ENCODE results near the gene BAIAP2L2.
"Not testable (repeated sequence)": the region's sequence is repeated elsewhere in the genome, so short reads cannot be mapped to it uniquely, and the experiment has no call there.

Gene BAIAP2L2

DNA sequence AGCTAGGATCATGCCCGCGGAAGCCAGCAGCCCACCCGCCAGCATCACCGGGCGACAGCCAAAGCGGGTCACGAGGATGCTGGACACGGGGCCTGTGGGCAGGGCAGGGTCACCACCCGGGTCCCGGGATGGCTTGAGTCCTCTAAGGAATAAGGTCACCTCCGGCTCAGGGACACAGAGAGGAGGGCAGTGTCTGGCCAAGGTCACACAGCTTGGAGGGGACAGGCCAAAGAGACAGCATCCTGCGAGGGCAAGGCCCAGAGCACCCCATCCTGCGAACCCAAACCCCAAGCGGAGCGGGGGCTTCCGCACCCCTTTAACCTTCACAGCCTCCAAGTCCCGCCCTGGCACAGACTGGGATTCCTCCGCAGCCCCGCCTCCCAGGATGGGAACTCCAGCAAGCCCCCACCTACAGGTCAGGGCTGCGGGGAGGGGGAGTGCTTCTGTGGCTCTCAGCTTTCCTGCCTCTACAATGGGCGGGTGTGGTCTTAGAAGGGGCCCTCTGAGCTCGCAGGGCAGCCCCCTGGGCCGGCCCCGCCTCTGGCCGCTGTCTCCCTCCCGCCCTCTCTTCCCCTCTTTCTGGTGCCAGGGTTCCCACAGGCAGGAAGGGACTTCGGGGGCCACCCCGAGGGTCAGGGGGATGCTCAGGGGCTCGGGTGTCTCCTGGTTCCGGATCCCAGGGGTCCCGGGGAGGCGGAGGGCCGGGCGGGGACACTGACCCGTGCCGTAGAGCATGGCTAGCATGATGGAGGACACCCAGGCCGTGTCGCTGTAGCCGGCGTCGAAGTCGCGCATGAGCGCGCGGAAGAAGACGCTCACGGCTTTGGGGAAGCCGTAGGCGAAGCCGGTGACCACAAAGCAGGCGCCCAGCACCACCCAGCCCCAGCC lies 28.3 kb downstream of the BAIAP2L2 start:
- no peak for DNase-seq

DNA sequence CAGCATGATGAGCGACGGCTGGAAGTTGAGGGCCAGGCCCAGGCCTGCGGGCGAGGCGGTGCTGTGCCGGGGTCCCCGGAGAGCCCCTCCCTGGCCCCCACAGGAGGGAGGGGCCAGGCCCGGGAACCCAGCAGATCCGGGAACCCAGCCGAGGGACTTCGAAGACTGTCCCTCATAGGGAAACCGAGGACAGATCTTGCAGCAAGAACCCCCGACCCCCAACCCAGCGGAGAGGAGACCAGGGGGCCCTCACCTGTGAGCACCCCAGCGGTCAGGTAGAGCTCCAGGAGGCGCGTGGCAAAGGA lies 28.9 kb downstream of the BAIAP2L2 start:
- no peak for DNase-seq

DNA sequence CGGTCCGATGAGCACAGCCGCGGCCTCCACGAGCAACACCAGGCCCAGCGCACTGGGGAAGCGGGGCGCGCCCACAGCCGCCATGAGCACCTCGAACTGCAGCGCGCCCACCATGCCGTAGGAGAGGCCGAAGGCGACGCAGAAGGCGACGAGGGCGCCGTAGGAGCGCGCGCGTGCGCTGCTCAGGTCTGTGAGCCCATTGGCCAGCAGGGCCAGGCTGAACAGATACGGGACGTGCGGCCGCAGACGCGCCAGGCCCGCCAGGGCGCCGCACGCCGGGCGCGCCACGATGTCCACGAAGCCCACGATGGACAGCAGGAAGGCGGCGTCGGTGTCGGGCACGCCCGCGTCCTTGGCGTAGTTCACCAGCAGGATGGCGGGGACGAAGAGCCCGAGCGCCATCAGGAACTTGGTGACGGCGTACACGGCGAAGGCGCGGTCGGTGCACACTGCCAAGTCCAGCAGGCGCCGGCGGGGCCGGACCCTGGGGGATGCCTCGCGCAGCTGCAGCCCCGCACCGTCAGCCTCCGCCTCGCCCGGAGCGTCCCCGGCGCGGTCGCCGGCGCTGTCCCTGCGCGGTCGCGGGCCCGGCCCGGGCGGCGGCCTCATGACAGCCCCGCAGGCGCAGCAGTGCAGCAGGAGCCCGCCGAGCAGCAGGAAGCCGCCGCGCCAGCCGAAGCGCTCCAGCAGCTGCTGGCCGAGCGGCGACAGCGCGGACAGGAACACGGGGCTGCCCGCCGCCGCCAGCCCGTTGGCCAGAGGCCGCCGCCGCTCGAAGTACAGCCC lies 29.4 kb downstream of the BAIAP2L2 start:
- DNase-seq, result peak in 16 of 56 donors; percentile 33 to 63 (median 45)

DNA sequence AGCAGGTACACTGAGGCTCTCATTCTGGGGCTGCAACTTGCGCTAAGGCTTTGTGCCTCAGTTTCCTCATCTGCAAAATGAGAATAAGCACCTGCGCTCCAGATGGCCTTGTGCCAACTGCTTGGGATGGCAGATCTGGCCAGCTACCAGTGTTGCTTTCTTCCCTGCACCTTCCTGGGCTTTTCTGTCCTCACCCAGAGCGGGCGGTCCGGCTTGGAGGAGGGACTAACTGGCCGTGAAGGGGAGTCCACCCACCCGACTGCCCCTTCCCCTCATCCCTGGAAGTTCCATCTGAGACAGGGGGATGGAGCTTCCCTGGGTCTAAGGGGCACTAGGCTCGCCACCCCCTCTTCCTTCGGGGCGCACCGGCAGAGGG lies 30.0 kb downstream of the BAIAP2L2 start:
- no peak for DNase-seq

DNA sequence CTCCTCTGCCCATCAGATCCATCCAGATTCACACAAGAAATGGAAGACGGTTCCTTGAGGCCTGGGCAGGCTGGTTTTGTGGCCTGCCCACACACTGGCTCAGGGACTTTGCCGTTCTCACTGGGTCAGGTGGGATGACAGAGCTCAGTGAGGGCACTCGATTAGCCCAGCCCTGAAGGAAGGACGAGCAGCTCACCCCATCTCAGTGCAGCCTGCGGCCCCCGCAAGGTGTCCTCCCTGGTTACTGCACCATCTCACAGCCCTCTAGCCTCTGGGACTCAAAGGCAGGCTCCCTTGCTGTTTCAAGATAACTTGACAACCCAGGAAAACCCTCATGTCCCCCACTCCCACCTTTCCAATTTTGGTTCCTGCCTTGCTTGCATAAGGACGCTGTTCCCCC lies 30.7 kb downstream of the BAIAP2L2 start:
- no peak for DNase-seq

DNA sequence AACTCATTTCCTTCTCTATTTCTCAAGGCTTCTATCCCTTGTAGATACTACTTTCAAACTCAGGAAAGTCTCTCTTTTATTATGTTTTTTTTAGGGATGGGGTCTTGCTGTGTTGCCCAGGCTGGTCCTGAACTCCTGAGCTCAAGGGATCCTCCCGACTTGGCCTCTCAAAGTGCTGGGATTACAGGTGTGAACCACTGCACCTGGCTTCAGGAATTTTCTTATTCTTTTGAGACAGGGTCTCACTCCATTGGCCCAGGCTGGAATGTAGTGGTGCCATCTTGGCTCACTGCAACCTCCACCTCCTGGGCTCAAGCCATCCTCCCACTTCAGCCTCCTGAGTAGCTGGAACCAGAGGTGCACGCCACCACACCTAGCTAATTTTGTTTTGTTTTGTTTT lies 31.3 kb downstream of the BAIAP2L2 start:
- DNase-seq, result not testable (repeated sequence)

DNA sequence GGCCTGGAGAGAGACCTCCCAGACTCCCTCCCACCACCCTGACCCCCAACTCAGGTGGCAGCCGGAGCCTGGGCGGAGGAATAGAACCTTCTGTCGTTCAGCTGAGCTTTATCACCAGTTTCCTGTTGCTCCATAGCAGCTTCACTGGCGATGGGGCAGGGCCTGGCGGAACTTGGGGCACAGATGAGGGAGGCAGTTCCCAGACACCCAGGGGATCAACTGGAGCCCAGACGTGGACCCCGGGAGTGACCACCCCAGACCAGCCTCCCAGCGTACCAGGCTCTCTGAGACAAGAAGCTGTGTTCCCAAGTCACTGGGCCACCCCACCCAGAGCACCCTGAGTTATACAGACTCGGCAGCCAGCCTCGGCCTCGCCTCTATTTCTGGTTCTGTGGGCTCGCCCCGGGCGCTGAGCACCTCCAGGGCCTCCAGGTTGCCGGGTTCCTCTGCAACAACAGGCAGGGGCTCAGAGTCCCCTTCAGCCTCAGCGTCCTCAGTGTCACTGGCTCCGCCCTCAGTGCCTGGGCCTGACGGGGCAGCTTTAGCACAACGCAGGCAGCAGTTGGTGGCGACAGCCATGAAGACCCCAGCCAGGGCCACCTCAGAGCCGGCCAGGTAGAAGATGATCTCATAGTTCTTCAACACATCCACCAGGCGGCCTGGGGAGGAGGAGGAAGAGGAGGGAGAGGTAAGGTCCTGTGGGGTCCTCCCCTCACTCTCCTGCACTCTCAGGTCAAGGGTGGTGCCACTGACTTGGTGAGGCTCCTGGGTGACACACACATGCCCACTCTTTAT lies 32.2 kb downstream of the BAIAP2L2 start:
- DNase-seq, result no peak

DNA sequence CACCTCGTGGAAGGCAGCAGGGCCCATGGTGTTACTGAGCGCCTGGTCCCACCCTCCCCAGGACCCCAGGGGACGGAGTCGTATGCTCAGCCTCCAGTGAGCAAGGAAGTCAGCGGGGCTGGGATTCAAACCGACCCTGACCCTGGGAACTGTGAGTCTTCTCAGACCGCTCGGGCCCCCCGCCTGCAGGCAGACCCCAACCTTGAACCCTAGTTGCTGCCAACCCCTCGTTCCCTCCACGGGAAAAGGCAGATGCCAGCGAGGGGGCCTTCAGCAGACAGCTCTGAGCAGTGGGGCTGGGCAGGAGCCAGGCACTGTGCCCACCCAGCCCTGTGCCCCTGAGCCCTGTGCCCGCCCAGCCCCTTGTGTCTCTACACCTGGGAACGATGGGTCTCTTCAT lies 32.9 kb downstream of the BAIAP2L2 start:
- no peak for DNase-seq

DNA sequence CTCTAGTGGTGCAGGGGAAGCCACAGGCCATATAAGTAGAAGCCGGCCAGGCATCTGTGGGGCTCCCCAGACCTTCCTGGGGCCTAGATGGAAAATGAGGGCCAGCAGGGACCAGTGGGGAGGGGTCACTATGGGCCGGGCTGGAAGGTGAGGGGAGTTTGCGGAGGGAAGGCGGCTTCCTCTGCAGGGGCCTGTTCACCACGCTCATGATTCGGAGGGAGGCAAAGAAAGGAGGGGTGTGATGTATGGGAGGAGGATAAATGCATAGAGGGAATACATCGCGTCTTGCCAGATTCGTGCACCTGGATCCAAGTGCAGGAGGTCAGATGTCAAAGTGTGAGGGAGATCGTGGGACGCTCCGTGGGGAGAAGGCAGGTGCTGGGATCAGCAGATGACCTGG lies 33.4 kb downstream of the BAIAP2L2 start:
- no peak for DNase-seq

DNA sequence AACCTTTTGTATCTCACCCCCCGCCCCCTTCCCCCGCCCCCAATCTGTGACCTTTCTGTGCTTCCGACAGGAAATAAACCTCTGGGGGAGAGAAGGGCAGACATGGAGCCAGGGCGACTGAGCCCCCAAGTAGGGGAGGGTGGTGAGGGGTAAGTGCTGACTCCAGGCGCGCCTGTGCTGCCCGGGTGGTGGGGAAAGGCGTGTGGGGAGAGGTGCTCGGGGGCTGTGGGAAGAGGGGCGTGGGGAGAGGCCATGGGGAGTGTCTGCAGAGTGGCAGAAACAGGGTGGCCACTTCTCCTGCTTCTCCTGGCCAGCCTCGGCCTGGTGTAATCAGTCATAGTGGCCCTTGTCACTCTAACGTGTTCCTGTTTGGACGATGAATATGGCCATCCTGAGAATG lies 34.5 kb downstream of the BAIAP2L2 start:
- DNase-seq, result no peak

DNA sequence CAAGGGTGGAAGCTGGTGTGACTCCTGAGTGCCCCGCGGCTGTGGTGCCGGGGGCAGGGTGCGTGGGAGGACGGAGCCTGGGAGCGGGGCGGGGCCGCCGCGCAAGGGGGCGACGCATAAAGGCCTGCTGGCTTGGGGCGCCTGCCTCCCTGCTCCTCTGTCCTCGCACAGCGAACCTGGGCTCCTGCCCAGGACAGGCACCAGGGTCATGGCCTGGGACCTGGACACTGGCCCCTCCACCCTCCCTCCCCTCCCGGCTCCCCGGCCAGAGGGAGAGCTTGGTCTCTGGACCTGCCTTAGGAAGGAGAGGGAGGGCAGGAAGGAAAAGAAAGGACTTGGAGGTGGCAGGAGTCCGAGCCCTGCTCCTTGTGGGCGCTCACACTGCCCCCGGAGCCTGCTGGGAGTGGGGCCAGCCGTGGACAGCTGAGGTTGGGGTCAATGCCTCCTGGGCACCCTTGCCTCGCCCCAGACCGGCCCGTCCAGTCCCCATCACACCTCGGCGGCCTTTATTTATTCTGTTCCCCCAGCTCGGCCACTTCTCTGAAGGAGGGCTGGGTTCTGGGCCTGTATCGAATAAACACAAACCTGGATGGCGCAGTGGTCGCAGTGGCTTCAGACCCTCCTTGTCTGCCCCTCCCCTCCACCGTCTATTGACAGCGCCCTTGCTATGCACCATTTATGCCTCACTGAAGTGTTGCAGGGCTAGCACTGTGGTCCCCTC lies 35.2 kb downstream of the BAIAP2L2 start:
- no peak for DNase-seq

DNA sequence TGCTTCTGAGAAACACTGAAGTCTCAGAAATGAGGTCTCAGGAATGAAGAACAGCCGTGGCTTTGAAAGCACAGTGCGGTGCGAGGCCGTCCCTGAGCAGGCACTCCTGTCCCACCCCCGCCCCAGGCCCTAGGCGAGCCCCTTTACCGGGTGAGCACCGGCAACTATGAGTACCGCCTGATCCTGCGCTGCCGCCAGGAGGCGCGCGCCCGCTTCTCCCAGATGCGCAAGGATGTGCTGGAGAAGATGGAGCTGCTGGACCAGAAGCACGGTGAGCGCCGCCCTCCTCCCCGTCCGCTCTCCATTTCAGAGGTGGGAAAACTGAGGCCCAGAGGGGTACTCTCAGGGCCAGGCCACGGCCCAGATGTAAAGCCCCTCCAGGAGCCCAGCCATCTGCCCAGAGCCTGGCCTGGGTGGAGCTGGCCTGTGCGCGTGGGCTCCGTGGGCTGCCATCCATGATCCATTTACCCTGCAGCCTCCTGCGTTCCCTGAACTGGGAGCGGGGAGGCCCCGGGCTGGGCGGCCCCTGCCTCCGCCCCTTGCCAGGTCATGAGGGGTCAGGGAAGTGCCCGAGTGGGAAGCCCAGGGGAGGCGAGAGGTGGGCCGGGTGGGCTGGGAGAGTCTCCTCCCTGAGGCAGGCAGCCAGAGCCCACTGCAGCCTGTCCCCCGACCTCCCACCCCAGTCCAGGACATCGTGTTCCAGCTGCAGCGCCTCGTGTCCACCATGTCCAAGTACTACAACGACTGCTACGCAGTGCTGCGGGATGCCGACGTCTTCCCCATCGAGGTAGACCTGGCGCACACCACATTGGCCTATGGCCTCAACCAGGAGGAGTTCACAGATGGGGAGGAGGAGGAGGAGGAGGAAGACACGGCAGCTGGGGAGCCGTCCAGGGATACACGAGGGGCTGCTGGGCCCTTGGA lies 36.0 kb downstream of the BAIAP2L2 start:
- DNase-seq, result peak in 4 of 56 donors; percentile 7 to 53 (median 23)

DNA sequence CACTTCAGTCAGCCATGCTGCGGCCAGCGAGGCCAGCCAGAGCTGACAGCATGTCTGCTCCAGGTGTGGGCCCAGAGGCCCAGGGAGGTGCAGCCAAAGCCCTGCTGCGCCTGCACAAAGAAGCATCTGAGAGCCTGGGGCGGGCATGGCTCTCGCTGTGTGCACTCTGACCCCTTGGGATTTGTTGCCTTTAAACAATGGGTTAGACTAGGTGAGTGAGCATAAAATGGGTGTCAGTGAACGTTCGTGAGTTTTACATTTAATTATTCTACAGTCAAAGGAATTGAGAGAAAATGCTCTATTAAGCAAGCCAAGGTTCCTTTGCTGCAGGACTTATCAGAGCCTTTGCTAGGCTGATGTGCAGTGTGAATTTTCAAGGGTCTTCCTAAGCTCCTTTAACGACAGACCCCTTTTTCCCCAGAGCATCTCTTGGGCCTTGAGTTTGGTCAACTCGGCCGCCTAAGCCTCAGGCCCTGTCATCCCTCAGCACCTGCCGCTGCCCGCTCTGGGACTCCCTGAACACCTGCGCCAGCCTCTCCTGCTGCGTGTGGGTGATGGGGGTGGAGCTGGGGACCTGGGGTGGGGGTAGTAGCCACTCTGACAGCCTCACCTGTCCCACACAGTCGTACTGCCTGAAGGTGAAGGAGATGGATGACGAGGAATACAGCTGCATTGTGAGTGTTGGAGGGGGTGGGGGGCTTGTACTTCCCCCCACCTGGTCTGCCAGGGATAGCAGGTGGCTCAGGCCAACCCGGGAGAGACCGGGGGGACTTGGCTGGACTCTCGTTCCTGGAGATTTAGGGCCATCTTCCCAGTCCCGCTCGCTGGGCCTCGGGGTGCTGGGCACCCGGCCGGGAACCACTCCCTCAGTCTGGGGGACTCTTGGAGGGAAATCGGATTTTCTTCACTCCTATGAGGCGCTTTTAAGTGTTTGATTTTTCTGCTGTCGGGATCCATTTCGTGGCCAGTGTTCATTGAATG lies 37.0 kb downstream of the BAIAP2L2 start:
- DNase-seq, result no peak

DNA sequence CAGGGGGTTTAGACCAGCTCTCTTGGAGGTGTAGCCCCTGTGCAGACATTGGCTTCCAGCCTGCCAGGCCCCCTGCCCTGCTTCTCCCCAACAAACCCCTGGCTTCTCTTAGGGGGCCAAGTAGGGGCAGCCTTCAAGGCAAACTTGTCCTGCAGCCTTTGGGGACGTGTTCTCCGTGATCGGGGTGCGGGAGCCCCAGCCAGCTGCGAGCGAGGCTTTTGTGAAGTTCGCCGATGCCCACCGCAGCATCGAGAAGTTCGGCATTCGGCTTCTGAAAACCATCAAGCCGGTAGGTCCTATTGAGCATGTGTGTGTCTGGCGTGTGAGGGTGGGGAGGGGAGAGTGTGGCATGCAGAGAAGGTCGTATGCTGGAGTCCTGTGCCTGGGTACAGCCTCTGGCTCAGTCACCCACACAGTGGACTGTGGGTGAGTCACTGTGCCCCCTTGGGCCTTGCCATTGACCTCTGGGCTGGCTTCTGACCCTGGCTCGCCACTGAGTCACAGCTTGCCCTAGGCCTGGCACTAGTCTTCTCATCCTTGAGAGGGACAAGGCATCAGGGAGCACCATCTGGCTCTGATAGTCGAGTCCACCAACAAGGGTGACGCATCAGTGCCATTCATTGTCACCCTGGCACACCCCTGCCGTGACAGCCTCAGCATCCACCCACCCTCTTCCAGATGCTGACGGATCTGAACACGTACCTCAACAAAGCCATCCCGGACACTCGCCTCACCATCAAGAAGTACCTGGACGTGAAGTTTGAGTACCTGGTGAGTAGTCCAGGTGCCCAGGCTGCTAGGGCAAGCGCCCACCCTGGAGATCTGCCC lies 37.9 kb downstream of the BAIAP2L2 start:
- DNase-seq, result no peak

DNA sequence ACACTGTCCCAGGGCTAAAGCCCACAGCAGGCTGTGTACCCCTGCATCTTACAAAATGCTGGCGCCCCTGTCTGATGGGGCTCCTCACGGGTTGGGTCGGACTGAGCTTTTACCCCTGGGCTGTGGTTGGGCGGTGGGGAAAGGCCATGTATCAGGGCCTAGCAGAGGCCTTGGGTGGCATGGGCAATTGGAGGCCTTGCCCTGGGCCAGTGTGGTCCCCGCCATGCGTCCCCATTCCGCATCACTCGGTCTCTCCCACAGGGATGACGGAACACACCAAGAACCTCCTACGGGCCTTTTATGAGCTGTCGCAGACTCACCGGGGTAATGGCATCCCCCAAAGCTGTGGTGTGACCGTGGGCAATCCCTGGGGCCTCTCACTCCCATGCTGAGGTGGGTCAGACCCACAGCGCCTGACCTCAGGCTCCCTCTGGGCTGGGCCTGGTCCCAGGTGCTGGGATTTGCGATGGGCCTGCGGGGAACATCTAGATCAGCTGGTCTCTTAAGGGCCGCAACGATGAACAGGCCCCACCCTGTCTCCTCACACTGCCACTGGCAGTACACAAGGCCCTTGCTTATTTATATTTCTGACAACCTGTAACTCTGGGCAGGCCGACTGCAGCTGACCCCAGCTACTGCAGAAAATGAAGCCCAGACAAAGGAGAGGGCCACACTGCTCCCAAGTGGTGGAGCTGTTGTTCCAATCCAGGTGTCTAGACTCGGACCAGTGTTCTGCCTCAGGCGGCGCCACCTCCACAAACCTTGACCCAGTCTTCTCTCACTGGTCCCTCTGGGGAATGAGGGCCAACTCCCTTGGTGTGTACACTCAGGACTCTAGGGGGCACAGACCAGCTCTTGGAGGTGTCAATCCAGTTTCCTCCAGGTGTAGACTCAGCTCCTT lies 38.8 kb downstream of the BAIAP2L2 start:
- no peak for DNase-seq

DNA sequence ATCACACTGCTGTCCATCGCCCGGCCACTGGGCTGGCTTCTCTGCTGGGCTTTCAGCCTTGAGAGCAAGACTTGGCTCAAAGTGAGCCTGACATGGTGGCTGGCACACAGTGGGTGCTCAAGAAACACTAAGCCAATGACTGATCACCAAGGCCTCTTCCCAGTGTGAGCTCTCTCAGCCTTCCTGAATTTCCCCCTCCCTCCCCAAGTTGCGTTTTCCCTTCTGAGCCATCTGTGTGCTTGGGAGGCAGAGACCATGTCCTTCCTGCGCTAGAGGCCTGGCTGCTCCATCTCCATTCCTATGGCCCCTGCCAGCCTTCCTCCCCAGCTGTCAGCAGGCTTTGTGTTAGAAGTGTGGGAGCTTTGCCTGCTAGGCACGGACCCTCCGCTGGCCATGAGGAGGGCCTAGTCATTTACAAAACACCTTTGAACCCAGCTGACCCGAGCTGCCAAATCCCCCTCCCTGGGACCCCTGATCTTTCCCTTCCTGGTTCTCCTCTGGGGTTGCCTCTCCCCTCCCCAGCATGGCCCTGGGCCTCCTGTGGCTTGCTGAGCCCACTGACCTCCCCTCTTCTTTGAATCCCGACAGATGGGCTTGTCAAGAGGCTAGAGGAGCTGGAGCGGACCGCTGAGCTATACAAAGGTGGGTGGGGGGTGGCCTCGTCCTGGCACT lies 40.1 kb downstream of the BAIAP2L2 start:
- DNase-seq, result no peak

All from amygdala (tissue), 56 donors.